ENCODE data around the gene CDSN.

CDSN gene

GRCh38 chr6:31092238-31092637 is 28.0 kb downstream of the CDSN start:
- DNase-seq (ENCODE audit: low read depth), result no peak
- H3K4me3 ChIP-seq (ENCODE audit: low read length), result no peak overlapping the region
- TF ChIP-seq, protein P1, sequence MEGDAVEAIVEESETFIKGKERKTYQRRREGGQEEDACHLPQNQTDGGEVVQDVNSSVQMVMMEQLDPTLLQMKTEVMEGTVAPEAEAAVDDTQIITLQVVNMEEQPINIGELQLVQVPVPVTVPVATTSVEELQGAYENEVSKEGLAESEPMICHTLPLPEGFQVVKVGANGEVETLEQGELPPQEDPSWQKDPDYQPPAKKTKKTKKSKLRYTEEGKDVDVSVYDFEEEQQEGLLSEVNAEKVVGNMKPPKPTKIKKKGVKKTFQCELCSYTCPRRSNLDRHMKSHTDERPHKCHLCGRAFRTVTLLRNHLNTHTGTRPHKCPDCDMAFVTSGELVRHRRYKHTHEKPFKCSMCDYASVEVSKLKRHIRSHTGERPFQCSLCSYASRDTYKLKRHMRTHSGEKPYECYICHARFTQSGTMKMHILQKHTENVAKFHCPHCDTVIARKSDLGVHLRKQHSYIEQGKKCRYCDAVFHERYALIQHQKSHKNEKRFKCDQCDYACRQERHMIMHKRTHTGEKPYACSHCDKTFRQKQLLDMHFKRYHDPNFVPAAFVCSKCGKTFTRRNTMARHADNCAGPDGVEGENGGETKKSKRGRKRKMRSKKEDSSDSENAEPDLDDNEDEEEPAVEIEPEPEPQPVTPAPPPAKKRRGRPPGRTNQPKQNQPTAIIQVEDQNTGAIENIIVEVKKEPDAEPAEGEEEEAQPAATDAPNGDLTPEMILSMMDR (conservative IDR thresholded peaks at IDR 0.05; ENCODE audit: low read depth, low read length), result no peak

DNA sequence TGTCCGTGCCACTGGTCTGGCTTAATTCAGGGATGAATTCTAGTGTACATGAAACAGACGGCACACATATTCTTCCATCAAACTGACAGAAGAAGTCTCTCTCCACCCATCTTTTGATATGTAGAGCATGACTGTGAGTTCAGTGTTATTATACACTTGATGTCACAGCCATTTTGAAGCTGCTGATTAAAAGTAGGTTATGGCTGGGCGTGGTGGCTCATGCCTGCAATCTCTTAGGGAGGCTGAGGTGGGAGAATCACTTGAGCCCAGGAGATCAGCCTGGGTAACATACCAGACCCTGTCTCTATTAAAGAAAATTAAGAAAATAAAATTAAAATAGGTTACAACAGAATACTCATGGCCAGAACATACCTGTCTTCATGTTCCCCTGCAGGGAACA is 28.6 kb downstream of the CDSN start:
- TF ChIP-seq, protein P1 (conservative IDR thresholded peaks at IDR 0.05; ENCODE audit: low read depth, low read length), result no peak
- no peak overlapping the region for H3K4me3 ChIP-seq (ENCODE audit: low read length)
- no peak for DNase-seq (ENCODE audit: low read depth)

- H3K4me3 ChIP-seq (ENCODE audit: low read length), result no peak overlapping the region
- TF ChIP-seq, protein P1 (conservative IDR thresholded peaks at IDR 0.05; ENCODE audit: low read depth, low read length), result no peak
- DNase-seq (ENCODE audit: low read depth), result no peak
Observed at GRCh38 chr6:31090973-31091364, 29.3 kb downstream of the CDSN start.

DNA sequence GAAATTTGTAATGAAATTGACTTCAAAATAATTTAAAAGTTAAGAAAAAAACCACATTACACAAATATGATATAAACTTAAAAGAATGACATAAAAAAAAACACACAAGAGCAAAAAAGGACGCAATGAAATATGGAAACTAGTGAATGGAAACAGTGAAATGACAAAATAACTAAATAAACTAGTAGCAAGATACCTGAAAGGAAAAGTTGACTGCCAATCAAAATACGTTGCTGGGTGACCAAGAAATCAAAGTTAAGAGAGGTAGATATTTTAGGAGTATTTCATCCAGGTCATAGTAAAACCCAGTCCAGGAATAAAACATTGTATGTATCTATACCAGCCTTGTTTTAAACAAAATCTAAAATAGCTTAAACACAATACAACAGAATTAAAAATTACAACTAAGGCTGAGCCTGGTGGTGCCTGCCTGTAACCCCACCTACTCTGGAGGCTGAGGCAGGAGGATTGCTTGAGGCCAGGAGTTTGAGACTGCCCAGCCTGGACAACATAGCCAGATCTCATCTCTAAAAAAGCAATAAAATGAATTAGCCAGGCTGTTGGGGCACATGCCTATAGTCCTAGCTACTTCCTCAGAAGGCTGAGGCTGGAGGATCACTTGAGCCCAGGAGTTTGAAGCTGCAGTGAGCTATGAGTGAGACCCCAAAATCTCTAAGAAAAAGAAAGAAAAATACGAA is 29.8 kb downstream of the CDSN start:
- TF ChIP-seq, protein P1 (conservative IDR thresholded peaks at IDR 0.05; ENCODE audit: low read depth, low read length), result no peak
- DNase-seq (ENCODE audit: low read depth), result no peak
- no peak overlapping the region for H3K4me3 ChIP-seq (ENCODE audit: low read length)

GRCh38 chr6:31087494-31088089 is 32.7 kb downstream of the CDSN start:
- DNase-seq (ENCODE audit: low read depth), result no peak
- TF ChIP-seq, protein P1 (conservative IDR thresholded peaks at IDR 0.05; ENCODE audit: low read depth, low read length), result peak; percentile 74
- H3K4me3 ChIP-seq (ENCODE audit: low read length), result no peak overlapping the region

DNA sequence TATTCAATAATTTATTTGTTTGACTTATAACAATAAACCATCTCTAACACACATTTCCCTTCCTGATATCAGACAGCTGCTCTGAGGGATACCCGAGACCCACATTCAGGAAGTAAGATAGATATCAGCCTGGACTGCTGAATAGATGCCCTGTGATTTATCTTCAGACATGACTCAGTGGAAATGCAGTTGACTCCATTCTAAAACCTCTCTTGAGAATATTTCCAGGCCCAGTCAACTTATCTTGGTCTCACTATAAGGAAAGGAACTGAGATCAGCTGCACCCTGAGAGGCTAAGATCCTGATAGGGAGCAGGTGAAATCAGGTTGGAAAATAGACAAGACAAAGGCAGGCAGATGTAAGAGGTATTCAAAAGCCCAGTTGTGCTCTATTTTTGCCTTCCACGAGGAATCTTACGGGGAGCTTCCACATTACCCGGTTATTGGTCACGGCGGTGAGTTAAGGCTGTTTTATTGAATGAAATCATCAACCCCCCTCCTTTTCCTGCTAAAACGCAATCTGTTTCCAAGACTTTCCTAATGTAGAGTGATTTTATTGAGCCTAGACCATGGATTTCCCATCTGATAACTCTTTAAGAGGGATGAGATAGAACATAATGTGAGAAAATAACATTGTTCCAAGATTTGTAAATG is 33.3 kb downstream of the CDSN start:
- TF ChIP-seq, protein P1 (conservative IDR thresholded peaks at IDR 0.05; ENCODE audit: low read depth, low read length), result no peak
- no peak for DNase-seq (ENCODE audit: low read depth)
- H3K4me3 ChIP-seq (ENCODE audit: low read length), result no peak overlapping the region

Measured in retinal pigment epithelial cell (primary cell).